NCI-H774 (cell line): ENCODE results near the gene REPS2.
"Not testable (repeated sequence)": the region's sequence is repeated elsewhere in the genome, so short reads cannot be mapped to it uniquely, and the experiment has no call there.

Source experiments
- DNase-seq: peaks from one replicate; lab custom pipeline; 2025; lab: John Stamatoyannopoulos, UW

REPS2 gene

GRCh38 chrX:16946361-16946964 is at the start of gene REPS2:
Gene REPS2, plus strand, starts transcription at chrX:16946658. Its CDS starts 204 bp downstream, at chrX:16946862.
- DNase-seq, result peak; percentile 82

GRCh38 chrX:16897445-16897844 is 49.0 kb upstream of the REPS2 start:
- no peak for DNase-seq

GRCh38 chrX:16903274-16904022 is 43.0 kb upstream of the REPS2 start:
- DNase-seq, result no peak

GRCh38 chrX:16910376-16910775 is 36.1 kb upstream of the REPS2 start:
- no peak for DNase-seq

- no peak for DNase-seq
Observed at GRCh38 chrX:16914058-16914457, 32.4 kb upstream of the REPS2 start.

- DNase-seq, result no peak
Observed at GRCh38 chrX:16916561-16916960, 29.9 kb upstream of the REPS2 start.

- no peak for DNase-seq
Observed at GRCh38 chrX:16917120-16917519, 29.3 kb upstream of the REPS2 start.

GRCh38 chrX:16918979-16919378 is 27.5 kb upstream of the REPS2 start:
- DNase-seq, result no peak

GRCh38 chrX:16920075-16920474 is 26.4 kb upstream of the REPS2 start:
- DNase-seq, result no peak

- no peak for DNase-seq
Observed at GRCh38 chrX:16923157-16923556, 23.3 kb upstream of the REPS2 start.

- no peak for DNase-seq
Observed at GRCh38 chrX:16924631-16925480, 21.6 kb upstream of the REPS2 start.

- no peak for DNase-seq
Observed at GRCh38 chrX:16930392-16930791, 16.1 kb upstream of the REPS2 start.

- no peak for DNase-seq
Observed at GRCh38 chrX:16931371-16931770, 15.1 kb upstream of the REPS2 start.

GRCh38 chrX:16931855-16932575 is 14.4 kb upstream of the REPS2 start:
- DNase-seq, result no peak

GRCh38 chrX:16934185-16934584 is 12.3 kb upstream of the REPS2 start:
- DNase-seq, result no peak

GRCh38 chrX:16946971-16947562 is 609 bp downstream of the REPS2 start:
- no peak for DNase-seq

- no peak for DNase-seq
Observed at GRCh38 chrX:16950423-16950822, 4.0 kb downstream of the REPS2 start.

- no peak for DNase-seq
Observed at GRCh38 chrX:16953606-16954211, 7.3 kb downstream of the REPS2 start.

- DNase-seq, result no peak
Observed at GRCh38 chrX:16957751-16958150, 11.3 kb downstream of the REPS2 start.

GRCh38 chrX:16958356-16958755 is 11.9 kb downstream of the REPS2 start:
- DNase-seq, result no peak

- not testable (repeated sequence) for DNase-seq
Observed at GRCh38 chrX:16962661-16963060, 16.2 kb downstream of the REPS2 start.
